ENCODE results near the gene KRT15.

Gene KRT15

DNA sequence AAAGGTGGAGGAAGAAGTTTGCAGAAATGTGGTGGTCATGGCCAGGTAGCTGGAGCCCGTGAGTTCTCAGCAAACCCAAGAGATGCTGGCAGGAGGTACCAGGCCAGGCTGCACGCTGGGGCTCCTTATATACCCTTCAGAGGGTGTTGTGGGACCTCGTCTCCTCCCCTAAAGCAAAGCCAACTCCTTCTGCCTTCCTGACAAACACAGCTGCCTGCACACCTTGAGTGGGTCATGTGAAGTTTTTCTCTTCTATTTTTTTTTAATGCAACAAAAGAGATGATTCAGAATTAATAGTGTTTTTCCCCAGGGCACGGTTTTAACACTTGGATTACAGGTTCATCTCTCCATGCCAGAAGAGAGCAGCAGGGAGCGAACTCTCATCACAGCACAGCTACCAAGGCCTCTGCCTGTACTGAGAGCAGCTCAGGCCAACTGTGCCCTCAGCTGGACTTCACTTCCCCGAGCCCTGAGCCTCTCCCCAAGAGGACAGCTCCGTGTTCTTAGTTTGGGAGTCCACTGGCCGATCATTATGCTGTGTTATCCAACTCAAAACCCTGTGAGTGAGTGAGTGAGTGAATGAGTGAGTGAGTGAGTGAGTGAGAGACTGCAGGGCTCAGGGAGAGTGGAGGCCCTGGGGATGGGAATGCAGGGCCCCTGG lies at the start of gene KRT15:
TSS of gene KRT15 (minus strand) at position 102 of the 661 bp plus-strand sequence. CDS start at position 39, 63 bp downstream.
- in situ Hi-C loops (cut with MboI; ENCODE audit: low sequenced_read_pairs): no loop called here

DNA sequence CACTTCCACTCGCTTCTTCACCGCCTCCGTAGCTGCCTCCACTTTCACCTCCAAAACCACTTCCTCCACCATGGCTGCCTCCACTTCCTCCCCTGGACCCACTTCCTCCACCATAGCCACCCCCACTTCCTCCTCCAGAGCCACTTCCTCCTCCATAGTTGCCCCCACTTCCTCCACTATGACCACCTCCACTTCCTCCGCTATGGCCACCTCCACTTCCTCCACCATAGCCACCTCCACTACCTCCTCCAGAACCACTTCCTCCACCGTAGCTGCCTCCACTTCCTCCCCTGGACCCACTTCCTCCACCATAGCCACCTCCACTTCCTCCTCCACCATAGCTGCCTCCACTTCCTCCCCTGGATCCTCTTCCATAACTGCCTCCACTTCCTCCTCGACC lies 48.6 kb upstream of the KRT15 start:
- in situ Hi-C loops (cut with MboI; ENCODE audit: low sequenced_read_pairs): no loop called here

DNA sequence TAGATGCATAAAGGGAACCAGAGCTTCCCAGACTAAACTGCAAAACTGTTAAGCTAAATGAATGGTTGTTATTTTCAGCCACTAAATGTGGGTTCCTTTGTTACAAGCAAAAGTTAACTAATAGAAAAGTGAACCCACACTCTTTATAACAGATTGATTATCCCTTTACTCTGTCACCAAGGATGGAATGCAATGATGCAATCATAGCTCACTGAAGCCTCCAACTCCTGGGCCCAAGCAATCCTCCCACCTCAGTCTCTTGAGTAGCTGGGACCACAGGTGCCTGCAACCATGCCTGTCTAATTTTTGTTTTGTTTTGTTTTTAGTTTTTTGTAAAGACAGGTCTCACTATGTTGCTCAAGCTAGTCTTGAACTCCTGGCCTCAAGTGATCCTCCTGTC lies 46.6 kb upstream of the KRT15 start:
- in situ Hi-C loops (cut with MboI; ENCODE audit: low sequenced_read_pairs): no loop called here

DNA sequence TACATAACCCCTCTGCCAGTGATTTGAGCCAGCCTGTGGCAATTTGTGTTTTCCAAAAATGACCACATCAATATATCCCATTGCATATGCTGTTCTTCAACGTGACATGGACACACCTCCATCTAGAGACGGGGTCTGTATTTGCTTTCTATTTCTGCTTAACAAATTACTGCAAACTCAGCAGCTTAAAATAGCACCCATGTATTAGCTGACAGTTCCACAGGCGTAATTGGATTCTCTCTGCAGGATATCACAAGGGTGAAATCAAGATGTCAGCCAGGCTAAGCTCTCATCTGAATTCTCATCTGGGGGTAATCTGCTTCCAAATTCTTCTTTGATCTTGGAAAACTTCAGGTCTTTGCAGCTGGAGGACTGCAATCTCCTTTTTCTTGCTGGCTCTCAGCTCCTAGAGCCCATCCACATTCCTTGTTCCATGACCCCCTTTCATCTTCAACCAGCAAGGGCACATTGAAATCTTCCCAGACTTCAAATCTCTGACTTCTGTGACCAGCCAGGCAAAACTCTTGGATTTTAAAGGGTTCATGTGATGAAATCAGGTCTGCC lies 45.0 kb upstream of the KRT15 start:
- in situ Hi-C loops (cut with MboI; ENCODE audit: low sequenced_read_pairs): no loop called here

DNA sequence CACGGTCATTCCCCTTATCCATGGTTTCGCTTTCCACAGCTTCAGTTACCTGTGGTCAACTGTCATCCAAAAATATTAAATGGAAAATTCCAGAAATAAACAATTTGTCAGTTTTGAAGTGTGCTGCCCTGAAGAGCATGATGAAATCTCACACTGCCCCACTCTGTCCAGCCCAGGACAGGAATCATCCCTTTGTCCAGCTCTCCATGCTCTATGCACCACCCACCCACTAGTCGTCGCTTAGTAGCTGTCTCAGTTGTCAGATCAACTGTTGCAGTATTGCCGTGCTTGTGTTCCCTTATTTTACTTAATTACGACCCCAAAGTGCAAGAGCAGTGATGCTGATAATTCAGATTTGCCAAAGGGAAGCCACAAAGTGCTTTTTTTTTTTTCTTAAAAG lies 42.9 kb upstream of the KRT15 start:
- in situ Hi-C loops (cut with MboI; ENCODE audit: low sequenced_read_pairs): no loop called here

DNA sequence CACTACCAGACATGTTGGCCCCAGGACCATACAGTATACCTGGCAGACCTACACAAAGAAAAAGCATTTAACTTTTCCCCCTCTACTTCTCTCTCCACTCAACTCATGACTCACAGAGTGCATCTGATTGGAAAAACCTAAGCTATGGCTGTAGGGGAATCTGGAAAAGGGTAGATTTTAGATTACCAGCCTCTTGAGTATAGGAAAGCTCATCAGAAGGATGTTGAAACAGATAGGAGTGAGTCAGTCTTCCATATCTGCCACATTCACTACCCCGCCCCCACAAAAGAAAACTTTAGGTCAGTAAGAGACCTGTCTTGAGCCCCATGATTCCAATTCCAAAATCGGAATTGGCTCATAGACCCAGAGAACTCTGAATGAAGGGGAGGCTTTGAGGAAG lies 40.9 kb upstream of the KRT15 start:
- in situ Hi-C loops (cut with MboI; ENCODE audit: low sequenced_read_pairs): no loop called here

DNA sequence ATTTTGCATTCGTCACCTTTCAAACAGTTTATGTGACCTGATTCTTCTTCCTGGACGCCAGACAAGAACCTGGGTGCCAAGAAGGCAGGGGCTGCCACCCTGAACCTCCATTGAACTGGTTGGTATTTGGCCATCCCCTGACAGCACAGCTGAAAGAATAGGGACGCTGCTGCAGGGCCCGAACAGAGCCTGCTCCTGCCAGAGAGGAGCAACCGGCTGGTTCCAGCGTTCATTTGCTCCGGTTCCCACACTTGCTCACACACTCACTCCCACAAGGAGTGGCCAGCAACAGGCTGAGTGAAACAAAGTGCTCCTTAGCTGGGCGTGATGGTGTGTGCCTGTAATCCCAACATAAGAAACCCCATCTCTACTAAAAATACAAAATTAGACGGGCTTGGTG lies 38.2 kb upstream of the KRT15 start:
- in situ Hi-C loops (cut with MboI; ENCODE audit: low sequenced_read_pairs): no loop called here

DNA sequence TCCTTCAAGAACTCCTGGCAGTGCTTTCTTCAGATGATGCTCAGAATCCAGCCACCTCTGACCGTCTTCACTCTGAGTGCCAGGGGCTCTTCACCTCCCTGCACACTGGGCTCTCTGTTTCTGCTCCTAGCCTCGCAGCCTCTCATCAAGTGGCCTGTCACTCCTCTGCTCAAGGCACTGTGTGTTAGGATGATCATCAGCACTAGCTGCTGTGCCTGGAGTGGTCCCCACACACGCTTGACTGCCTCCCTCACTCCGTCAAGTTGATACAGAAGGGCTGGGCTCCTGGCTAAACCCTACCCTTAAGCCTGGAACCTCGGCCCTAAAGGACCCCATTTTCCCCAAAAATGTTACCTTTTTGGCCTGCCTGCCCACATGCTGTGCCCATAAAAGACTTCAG lies 37.6 kb upstream of the KRT15 start:
- in situ Hi-C loops (cut with MboI; ENCODE audit: low sequenced_read_pairs): no loop called here

DNA sequence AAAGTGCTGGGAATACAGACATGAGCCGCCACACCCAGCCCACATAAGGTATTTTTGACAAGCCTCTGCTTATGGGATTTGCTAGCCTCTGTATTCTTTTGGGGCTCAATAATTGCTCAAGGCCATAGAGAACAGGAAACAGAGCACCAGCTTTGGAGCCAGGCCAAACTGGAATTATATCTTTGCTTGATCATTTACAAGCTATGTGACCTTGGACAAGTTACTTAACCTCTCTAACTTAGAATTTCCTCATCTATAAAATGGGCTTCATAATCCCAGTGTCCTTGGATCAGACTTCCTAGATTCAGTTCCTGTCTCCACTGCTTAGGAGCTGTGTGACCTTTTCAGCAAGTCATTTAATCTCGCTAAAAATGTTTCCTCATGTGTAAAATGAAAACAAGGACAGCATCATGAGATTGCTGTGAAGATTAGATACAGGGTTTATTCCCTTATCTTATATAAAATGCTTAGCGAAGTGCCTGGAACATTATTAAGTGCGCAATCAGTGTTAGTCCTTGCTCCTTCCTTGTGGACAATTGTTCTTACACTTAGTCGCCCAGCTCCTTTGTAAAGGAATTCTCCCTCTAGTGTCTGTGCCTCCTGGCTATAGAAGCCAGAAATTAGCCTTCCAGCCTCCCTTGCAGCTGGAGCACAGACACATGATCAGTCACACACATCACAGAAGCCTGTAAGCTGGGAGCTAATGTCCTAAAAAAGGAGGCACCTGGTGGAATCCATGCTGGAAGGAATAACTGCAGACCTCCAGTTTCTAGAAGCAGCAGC lies 36.6 kb upstream of the KRT15 start:
- in situ Hi-C loops (cut with MboI; ENCODE audit: low sequenced_read_pairs): no loop called here

DNA sequence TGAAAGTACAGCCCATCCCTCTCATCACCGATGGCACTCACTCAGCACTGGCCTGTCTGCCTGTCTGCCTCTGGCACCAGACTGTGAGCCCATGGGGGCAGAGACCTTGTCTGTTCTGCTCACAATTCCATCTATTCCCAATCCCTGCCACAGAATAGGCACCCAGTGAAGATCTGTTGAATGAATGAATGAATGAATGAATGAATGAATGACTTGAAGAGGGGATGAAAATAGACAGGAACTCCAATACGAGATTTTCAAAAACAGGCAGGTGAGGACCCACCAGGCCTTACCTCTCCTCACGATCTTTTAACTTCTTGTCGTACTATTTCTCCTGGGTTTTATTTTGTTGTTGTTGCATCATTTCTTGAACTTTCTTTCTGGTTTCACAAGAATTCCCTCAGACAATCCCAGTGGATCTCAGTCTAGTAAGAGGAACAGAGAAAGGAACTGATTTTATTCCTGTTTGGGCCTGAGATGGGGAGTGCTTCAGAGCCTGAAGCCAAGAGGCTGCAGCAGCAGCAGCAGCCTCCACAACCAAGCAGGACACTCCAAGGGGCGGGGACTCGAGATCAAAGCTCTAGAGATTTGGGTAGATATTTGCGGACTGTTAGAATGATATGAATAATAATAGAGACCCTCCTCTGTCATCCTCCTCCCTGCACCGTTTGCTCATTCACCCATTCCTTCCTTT lies 35.4 kb upstream of the KRT15 start:
- in situ Hi-C loops (cut with MboI; ENCODE audit: low sequenced_read_pairs): no loop called here

DNA sequence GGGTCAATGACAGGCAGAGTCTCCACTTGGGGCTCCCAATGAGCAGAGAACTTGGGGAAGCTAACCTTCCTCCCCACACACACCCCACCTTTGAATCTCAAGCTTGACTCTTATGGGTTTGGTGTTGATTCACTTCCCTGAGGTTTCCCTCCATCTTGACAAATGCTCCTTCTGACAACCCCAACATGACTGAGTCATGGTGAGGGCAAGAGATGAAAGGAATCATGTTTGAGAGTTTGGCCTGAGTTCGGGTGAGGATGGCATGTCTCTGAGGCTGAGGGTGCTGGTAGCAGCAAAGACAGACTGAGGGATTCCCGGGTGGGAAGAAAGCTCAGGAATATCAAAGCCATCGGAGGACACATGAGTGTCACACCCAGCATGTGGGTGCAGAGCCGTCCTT lies 34.5 kb upstream of the KRT15 start:
- in situ Hi-C loops (cut with MboI; ENCODE audit: low sequenced_read_pairs): no loop called here

DNA sequence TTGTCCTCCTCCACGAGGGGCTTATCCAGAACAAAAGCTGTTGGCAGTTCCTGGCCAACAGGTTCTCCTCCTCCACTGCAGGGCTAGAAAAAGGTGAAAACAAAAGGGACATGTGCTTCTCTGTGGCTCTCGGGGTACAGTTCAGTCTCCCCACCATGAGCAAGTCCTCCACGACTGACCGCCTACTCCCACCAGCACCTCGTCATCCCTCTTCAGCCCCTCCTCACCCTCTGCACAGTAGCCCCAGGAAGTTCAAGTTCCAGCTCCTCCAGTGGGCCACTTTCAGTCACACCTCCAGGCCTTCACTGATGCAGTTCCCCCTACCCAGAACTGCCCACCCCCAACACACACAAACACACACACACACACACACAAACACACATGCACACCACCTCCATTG lies 33.8 kb upstream of the KRT15 start:
- in situ Hi-C loops (cut with MboI; ENCODE audit: low sequenced_read_pairs): no loop called here

DNA sequence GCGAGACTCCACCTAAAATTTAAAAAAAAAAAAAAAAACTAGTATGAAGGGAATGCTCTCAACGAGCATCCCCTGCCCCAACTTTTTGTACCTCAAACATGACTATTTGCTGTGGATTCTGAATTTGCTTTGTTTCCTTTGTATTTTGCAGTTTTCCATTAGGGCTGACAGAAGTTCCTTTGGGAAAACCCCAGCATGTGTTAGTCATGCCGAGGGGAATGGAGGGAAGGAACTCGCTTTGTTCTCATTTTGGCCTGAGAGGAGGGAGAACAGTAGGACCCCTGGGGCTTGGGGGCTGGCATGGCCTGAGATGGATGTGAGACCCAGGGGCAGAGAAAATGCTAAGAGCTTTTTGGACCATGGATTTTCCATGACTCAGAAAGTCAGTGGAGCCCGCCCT lies 32.7 kb upstream of the KRT15 start:
- in situ Hi-C loops (cut with MboI; ENCODE audit: low sequenced_read_pairs): no loop called here

DNA sequence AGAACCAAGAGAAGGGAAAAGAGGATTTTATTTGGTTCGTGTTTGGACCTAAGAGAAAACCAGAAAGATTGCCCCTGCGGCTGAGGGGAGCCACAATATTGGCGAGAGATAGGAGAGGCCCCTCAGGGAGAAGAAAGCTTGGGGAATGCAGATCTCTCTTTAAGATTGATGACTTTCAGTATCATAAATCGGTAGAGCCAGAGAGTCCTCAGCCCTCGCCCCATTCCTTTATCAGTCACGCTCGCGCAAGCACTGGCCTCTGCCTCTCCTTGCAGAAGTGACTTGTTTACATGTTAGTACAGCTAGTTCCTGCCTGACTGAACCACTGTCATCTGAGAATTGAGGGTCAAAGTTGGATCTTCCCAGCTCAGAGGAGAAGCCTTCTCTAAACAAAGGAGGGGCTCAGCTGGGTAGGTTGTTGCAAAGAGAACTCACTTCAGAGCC lies 30.9 kb upstream of the KRT15 start:
- in situ Hi-C loops (cut with MboI; ENCODE audit: low sequenced_read_pairs): loop anchor here (5.0 kb wide), 1 partner anchor 42 kb away; the partner anchor contains the start of gene KRT13

DNA sequence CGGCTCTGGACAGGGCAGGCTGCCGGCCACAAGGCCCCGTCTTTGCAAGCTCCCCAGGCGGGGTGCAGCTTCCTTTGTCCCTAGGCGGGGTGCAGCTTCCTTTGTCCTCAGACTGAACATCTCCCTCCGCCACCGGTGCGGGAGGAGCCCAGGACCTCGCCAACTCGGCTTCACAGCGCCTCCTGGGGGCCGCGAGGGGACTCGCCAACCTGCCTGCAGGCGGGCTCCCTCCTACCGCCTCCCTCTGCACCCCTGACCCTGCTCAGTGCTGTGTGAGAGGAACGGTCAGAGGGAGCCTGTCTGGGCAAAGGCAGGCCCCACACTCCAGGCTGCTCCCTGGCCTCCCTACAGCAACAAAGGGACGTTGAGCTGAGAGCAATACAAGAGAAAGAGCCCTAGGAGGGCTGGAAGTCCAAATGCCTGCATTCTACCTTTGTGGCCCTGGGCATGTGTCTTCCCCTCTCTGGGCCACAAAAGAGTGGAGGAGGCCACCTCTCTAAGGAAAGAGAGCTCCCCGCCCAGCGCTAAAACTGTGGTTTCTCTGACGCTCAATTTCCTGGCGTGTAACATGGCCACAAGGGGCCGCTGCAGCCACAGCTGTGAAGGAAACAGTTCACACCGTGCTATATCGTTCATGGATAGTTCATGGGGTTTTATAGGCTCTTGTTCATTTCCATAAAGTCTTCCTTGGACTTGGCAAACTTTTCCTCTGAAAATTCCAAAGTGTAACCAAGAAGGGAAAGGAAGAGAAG lies 30.3 kb upstream of the KRT15 start:
- in situ Hi-C loops (cut with MboI; ENCODE audit: low sequenced_read_pairs): loop anchor here (5.0 kb wide), 1 partner anchor 42 kb away; the partner anchor contains the start of gene KRT13

DNA sequence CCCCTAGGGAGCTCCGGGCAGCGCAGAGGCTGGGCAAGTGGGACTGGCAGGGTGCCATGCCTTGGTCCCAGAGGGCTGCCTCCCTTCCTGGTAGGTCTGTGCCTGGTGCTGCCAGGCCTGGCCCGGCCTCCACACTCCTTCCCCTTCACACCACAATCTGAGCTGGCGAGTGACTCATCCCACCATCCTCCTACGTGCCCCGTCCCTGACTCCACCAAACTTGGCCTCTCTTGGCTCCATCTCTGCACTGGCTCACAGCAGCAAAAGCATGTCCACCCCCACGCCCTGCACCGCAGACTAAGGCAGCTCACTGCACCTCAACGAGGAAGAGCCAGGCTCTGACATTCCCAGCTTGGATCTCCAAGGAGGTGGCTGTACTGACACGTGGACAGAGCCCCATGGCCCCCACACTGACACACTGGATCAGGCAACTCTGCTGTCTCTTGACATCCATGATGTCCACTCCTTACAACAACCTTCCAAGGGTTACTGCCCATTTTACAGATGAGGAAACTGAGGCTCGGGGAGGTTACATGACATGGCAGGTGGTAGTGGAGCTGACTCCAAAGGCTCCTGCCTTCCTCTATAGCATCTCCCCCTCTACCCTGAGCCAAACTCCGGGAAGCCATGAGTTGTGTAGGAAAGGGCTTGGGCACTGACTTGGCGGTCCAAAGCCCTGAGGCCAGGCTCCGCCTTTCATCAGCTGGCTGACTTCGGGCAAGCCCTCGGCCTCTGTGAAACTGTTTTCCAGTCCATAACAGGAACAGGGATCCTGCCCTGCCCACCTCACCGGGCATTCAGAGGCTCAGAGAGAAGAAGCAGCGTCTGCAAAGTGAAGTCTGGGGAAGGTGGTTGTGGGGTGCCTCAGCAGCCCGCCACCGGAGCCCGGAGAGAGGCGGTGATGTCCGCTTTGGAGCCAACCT lies 29.5 kb upstream of the KRT15 start:
- in situ Hi-C loops (cut with MboI; ENCODE audit: low sequenced_read_pairs): loop anchor here (5.0 kb wide), 1 partner anchor 41 kb away; the partner anchor contains the start of gene KRT13

DNA sequence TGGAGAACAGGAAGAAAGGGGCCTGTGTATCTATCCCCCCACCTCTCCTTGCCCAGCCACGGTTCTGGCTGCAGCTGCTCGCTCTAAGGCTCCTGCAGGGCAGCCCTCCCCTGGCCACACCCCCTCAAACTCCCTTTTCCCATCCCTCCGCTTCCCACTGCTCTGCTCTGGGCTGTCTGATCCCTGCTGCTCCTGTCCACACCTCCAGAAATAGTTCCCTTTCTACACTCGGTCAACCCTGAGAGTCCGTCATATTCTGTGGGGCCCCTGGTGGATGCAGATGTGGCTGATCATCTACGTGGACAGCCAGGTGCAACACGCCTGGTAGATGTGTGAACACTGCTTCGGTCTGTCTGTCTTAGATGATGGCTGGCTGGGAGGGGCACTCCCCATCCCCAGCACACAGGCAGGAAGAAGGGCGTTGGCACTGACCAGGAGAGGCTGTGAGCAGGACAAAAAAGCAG lies 28.7 kb upstream of the KRT15 start:
- in situ Hi-C loops (cut with MboI; ENCODE audit: low sequenced_read_pairs): loop anchor here (5.0 kb wide), 1 partner anchor 40 kb away; the partner anchor contains the start of gene KRT13

DNA sequence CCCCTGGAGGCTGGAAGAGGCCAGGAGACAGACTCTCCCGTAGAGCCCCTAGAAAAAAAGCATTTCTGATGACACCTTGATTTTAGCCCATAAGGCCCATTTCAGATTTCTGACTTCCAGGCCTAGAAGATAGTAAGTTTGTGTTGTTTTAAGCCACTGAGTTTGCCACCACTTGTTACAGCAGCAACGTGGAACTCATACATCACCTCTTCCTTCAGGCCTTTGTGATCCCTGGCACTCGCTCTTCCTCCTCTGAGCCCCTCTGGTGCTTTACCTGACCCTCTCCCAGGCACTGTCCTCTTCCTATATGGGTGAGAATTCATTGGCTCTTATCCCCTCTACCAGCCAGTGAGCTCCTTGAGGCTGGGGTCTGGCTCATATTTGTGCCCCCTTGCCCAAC lies 28.1 kb upstream of the KRT15 start:
- in situ Hi-C loops (cut with MboI; ENCODE audit: low sequenced_read_pairs): loop anchor here (5.0 kb wide), 1 partner anchor 40 kb away; the partner anchor contains the start of gene KRT13

DNA sequence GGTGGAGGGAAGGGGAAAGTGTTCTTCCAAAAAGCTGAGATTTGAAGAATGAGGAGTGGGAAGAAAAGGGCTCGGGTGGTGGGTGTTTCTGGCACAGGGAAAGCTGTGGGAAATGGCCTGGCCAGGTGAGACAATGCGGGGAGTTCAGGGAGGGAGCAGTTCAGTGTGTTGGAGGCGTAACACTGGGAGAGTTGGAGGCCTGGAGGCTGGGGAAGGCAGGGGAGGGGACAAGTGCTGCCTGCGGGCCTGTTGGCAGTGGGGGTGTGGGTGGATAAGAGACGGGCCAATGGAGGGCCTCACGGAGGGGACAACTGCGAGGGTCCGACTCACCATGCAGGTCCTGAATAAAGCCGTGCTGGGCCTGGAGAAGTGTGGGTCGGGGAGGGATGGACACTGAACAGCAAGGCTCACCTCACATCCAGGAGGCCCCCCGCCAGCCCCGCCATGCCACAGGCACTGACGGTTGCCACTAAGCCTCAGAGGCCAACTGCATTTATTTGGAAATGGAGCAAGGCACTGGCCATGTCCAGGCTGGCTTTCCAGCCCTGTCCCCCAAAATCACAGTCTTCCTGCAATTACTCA lies 27.2 kb upstream of the KRT15 start:
- in situ Hi-C loops (cut with MboI; ENCODE audit: low sequenced_read_pairs): loop anchor here (5.0 kb wide), 1 partner anchor 39 kb away; the partner anchor contains the start of gene KRT13
